Cerebellar nuclear complex (tissue), 1 donor: Measurements from ENCODE around the gene NDUFAF3.

ENCODE experiments used
- DNase-seq, 2 experiments: peaks; one replicate each; lab custom pipeline; 2025; lab: John Stamatoyannopoulos, UW

NDUFAF3 gene

DNA sequence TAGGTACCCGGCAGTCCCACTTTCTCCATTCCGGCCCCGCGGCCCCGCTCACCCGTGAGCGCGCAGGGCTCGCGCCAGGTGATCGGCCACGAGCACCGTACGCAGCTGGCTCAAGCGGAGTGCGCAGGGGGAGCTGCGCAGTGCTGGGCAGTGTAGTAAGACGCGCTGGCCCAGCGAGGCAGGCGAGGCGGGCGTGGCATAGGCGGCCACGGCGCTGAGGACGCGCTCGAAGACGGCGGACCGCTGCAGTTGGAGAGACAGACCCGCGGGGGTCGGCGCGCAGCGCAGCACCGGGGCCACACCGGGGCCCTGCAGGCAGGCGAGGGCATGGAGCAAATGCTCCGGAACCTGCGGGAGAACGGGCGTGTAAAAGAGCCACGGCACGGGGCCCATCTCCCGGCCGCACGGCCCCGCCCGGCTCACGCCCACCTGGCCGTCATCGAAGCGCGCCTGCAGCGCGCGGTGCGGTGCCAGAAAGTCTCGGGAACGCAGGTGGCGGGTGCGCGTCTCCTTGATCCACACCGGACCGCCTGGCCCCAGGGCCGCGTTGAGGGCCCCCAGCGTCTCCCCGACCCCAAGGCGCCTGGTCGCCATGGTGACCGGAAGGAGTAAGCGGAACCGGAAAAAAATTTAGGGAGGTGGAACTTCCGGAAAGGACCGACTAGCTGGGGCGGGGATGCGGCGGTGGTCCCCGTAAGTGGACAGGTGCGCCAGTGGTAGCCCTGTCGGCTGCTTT lies 3.8 kb upstream of the NDUFAF3 start, which contains the start of gene DALRD3:
Gene DALRD3 (minus strand): TSS at position 610 of the 736 bp plus-strand sequence. CDS start 16 bp downstream, at position 594.
- DNase-seq, result peak in 1 of 2 experiments; percentile 58

DNA sequence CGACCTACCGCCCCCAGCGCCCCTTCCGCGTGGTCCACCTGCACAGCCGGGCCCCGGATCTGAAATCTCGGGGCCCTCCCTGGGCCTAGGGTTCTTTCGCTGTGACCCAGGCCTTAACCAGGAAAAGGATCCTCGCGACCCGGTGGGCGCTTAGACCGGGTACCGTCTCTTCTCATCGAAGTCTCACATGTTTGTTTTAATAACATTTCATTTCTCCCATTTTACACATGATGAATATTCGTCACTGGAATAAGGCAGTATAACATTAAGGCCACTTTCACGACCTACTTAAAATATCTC lies 3.3 kb upstream of the NDUFAF3 start:
- no peak for DNase-seq

DNA sequence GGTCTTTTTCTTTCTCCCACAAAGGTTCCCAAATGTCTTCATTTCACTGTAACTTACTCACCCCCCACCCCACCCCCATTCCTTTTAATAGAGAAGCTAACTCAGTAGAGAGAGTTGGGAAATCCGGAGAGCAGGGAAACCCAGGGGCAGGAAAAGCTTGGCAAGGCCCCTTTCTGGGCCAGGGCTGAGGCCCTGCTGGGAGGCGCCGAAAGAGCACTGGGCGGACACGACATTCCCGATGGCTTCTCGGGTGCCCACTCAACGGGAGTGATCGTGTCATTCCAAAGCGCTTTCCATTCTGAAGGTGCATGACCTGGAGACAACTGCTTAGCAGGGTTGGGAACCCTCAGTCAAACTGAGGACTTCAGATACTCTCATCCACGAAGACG lies 2.0 kb upstream of the NDUFAF3 start:
- no peak for DNase-seq

DNA sequence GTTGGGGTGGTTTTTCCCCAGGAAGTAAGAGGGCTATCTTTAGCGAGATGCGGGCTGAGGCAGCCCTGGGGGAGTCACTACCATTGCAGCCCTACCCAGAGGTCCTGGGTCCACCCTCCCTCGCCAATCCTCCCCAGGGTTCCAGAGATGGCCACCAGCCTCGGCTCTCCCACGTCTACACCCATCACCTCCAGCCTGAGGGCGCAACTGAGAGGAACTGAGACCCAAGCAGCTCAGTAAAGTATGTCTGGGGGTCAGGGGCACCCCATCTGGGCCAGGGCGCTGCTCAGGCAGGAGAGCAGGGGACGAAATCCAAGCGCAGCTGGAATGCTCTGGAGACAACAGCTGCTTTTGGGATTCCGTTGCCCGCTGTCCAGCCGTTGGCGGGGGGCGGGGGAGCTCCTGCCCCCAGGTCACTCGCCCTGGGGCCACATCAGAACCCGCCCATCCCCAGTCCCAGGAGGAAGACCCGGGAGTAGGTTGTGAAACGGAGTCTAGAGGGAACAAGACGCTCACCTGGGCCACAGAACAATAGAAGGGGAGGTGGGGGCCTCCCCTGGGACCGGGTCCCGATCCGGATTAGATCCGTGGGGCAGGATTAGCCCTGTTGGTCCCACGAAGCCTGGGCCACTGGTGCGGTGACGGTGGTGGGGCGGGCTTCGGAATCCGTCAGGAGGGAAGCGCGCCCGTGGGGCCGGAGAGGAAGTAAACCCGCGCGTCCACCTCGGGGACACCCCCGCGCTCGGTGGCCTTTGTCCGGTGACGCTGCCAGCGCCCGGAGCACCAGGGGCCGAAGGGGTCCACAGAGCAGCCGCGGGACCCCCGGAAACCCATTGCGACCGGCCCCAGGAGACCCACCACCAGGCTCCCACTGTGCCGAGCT lies 1.4 kb upstream of the NDUFAF3 start:
- DNase-seq, result no peak

DNA sequence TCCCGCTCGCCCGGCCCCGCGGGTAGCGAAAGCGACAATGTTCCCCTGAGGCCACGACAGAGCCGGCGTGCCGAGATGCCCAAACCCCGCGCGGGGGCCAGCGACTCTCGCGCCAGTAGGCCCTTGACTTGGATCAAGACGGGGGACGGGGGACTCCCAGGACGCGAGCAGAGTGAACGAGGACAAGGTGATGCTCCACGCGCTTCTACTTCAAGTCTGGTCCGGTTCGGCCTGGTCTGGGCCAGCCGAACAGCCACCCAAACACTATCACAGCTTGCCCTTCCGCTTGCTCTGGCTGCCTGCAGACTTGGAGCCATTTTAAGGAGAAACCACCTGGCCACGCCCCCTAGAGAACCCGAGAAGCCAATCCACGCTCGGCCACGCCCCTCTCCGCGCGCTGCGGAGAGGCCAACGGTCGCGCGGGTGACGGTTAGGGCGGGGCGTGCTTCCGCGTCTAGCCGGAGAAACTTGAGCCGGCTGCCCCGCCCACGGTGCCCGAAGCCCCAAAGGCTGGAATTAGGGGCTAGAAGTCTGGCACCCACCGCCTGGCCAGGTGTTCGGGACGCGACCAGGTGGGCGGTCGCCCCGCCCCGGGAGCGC lies 608 bp upstream of the NDUFAF3 start:
- DNase-seq, result peak; percentile 82 to 84

DNA sequence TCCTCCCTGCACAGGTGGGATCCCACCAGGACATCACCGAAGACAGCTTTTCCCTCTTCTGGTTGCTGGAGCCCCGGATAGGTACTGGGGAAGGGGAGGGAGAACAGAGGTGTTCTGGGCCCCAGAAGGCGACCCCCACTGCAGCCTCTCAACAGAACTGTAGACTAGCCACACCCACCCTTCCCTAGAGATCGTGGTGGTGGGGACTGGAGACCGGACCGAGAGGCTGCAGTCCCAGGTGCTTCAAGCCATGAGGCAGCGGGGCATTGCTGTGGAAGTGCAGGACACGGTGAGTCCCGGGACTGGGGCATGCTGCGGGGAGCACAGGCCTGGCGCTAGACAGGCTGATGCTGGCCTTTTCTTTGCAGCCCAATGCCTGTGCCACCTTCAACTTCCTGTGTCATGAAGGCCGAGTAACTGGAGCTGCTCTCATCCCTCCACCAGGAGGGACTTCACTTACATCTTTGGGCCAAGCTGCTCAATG lies 809 bp downstream of the NDUFAF3 start:
- no peak for DNase-seq

DNA sequence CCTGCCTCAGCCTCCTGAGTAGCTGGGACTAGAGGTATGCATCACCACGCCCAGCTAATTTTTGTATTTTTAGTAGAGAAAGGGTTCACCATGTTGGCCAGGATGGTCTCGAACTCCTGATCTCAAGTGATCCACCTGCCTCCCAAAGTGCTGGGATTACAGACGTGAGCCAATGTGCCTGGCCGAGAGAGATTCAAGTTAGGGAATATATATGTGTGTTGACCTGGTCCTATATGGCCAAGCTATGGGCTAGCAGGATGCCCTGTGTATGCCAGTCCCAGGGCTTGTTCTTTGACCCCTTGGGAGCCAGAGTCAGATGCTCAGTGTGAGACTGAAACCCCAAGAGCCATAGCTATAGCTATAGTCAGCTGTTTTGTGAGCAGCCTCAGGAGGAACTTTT lies 1.9 kb downstream of the NDUFAF3 start:
- DNase-seq, result no peak

DNA sequence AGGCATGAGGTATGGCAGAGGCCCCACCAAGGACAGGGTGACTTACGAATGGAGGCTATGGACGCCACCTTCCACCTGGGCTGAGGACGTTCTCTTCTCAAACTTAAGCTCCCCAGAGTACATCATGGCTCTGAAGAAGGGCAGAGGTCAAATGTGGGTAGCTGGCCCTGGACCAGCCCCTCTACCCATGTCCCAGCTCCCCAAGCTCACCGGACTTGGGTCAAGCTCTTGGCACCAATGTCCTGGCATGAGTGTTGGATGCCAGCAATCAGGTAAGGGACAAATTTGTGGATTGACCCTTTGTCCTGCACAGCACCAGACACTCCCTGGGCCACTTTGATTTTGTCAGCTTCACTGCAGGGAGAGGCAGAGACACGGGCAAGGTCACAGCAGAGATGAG lies 2.5 kb downstream of the NDUFAF3 start:
- no peak for DNase-seq

DNA sequence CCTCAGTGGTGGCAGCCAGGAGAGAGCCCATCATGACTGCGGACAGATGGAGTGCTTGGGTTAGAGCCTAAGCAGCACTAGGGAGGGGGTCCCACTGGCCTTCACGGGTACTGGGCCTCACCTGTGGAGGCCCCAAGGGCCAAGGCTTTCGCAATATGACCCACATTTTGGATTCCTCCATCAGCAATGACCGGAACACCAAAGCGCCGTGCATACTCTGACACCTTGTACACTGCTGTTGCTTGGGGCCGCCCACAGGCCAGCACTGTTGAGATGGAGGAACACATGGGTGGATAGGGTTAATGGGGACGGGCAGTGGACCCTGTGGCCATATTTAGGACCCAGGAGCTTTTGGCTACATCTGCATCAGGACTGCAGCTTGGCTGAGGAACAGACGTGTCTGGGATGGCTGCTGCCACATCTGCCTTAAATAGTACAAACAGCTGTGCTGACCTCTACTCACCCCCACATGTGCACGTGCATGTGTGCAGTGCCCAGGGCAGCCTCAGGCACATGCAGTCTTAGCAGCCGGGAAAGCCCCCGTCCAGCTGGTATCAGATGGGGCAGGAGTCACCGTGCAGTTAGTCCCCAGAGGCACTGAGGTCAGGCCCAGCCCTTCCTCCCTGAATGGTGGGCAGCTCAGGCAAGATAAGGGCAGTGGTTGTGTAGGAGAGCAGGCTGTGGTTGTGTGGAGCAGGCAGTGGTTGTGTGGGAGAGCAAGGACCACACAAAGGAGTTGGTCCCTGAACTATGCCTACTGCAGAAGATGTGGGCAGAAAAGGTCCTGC lies 3.3 kb downstream of the NDUFAF3 start:
- no peak for DNase-seq

DNA sequence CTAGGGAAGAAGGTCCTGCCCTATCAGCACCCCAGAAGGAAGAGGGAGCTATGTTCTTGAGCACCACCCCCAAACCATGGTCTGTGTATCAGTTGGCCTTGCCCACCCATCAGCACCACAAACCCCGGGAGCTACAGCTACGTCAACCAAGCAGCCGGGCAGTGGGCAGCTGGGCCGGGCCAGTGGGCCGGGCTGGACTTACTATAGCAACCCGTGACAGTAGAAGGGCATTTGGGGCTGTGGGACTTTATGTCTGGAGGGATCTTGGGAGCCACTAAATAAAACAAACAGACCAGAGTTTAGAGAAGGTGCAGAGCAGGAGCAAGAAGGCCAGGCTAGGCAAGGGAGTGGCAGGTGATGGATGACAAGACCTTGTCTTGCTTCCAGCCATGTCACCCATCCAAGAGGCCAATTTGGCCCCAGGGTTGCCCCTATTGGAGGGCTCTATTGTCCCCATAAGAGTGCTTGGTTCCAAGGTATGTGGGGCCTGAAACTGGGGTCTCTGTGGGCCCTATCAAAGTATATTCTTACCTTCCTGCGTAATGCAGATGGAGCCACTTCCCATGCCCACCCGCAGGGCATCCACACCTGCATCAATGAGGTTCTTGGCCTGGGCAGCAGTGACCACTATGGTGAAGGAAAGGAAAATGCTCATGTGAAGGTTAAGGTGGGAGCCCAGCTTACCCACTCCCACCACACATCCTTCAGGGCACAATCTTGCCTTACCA lies 4.0 kb downstream of the NDUFAF3 start:
- no peak for DNase-seq

DNA sequence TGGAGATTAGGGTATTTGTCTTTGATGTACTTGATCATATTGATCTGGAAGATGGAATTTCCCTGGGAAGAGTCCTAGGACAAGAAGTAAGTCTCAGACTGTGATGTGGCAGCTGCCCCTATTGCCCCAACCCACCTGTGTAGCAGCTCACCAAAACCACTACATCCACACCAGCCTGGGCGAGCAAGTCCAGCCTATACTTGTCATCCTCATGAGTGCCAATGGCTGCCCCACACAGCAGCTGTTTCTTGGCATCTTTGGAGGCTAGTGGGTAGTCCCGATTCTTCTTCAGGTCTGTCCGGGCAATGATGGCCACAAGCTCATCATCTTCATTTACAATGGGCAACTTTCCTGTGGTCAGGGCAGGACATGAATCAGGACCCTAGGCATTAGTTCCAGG lies 4.6 kb downstream of the NDUFAF3 start:
- no peak for DNase-seq

DNA sequence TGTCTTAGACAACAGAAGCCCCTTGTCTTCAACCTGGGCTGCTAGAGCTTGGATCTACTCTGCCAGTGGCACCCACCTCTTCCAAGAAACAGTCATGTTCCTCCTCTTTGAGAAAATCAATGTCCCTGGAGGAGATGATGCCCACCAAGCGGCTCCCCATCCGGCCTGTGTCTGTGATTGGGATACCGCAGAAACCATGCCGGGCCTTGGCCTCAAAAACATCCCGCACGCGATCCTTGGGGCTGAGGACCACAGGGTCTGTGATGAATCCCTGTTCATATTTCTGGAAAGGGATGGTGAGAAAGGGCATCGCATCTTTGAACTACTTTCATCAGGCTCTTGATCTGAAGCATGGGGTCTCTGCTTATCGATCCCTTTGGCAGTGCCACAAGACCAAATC lies 5.7 kb downstream of the NDUFAF3 start:
- no peak for DNase-seq

DNA sequence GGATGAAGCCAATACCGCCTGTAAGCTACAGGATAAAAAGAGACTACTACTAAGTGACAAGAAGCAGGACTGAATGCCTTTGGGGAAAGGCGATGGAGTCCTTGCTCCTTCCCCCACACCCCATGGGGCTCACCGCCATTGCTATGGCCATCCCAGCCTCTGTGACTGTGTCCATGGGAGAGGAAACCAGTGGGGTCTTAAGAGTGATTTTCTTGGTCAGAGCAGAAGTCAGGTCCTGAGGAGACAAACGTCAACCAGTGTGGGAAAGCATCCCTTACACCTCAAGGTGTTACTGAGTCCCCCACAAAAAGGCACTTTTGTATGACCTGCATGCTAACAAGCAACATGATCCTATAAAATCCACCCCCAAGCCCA lies 6.4 kb downstream of the NDUFAF3 start:
- DNase-seq, result no peak

DNA sequence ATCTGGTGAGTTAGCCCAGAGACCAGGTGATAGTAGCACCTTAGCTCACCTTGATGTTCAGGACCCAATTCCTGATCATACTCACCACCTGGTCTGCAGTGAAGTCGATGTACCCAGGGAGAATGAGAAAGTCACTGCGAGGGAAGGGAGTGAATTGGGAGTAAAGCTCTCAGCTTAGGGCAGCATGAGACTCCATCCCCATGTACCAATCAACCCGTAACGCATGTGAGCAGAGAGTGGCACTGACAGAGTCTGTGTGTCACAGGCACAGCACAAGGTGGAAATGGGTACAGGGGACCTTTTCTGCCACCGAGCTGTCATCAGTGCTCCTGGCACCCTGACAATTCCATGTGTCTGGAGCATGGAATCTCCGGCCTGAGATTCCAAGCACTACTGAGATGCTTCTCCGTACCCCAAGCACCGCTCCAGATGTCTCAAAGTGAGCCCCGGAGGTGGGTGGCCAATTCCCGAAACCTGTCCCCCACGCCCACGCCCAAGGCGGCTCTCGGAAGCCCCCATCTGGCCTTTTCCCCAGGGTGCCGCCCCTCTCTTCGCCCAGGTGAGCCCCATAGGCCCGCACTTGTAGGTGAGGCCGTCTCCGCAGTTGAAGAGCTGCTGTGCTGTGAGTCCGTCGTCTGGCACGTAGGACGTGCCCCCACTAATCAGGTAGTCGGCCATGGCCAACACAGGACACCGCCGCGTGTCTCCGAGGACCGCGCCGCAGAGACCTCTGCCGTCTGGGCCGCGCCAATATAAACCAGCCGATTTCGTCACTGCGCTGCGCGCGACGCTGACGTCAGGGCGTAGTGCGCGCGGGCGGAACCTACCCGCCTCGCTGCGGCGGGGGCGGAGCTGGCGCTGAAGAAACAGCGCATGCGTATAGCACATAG lies 7.0 kb downstream of the NDUFAF3 start, which contains the start of gene IMPDH2:
Gene IMPDH2 (minus strand): TSS at position 726 of the 890 bp plus-strand sequence. CDS start 48 bp downstream, at position 678.
- peak in 1 of 2 experiments; percentile 76 for DNase-seq

DNA sequence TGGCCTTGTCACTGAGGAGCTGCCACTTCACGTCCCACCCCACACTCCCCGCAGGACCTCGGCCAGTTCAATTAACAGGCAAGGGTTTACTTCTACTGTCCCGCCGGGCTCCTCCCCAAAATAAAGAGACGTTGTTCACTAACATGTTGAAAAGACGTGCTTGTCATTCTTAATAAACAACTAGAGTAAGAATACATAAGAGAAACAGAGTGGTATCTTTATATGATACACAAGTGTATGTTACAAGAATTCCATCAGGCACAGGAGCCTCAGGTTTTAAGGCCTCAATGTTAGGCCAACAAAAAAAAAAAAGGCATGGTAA lies 7.6 kb downstream of the NDUFAF3 start:
- no peak for DNase-seq

DNA sequence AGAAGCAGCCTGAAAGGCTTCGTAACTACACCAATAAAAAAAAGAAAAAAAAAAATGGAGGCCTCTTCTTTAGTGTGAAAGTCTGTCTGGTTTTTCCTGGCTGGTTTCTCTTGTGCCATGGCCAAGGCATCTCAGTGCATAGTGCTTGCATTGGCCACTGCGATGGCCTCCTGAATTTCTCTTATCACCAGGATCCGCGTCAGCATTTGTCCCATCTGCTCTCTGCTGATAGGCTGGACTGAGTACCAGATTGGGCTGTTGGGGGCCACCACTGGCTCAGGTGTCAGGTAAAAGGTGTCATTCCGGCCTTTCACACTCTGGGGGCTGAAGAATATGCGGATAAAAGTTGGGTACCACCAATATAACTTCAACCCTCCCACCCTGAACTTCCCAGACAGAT lies 8.4 kb downstream of the NDUFAF3 start:
- DNase-seq, result no peak

DNA sequence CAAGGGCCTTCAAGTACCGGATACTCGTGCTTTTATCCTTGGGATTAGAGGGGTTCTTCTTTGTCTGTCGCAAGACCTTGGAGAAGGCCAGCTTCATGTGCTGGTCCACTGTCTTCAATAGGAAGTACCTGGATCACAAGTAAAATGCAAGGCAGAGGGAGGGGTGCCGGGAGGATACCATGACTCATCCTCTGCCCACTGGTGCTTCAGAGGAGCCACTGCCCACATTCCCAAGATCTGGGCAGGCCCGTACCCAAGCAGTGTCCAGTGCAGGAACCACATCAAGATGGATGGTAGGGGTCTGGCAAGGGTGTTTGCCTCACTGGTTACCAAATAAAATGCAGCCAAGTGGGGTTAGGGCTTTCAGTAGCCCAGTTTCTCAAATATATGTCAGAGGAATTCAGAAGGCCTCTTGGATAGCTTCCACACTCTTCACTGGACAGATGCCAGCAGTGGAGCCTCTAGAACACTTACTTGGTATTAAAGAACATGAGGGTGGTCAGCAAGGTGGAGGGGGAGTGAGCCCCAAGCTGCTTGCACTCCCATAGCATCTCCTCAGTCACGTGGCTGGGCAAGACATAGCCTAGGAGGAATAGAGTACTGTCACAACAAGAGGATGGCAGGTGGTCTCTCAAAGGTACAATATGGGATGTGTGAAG lies 10.9 kb downstream of the NDUFAF3 start:
- no peak for DNase-seq

DNA sequence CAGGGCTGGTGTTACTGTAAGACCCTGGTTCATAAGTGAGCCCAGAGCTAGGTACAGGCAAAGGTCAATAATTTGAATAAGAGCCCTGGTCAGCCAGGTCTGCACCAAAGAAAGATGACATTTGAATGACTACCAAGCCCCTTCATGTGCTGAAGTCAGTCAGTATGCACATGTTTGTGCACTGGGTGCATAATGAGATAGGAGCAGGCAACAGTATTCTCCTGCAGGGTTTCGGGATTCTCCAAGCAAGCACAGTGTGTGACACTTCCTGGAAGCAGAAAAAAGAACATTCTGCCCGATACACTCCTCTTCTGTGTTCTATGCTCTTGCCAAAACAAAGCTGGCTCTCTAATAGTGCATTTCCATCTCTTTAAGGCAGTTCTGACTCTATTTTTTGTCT lies 12.7 kb downstream of the NDUFAF3 start:
- DNase-seq, result no peak

DNA sequence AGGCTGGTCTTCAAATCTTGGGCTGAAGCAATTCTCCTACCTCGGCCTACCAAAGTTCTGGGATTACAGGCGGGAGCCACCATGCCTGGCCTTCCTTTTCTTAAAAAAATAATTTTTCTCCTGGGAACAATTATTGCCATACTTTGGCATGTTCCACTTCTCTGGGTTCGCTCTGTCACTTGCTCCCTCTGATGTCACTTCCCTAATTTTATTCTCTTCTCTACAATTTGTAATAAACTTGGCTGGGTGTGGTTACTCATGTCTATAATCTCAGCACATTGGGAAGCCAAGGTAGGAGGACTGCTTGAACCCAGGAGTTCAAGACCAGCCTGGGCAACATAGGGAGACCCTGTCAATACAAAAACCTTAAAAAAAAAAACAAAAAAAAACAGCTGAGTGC lies 13.4 kb downstream of the NDUFAF3 start:
- no peak for DNase-seq

DNA sequence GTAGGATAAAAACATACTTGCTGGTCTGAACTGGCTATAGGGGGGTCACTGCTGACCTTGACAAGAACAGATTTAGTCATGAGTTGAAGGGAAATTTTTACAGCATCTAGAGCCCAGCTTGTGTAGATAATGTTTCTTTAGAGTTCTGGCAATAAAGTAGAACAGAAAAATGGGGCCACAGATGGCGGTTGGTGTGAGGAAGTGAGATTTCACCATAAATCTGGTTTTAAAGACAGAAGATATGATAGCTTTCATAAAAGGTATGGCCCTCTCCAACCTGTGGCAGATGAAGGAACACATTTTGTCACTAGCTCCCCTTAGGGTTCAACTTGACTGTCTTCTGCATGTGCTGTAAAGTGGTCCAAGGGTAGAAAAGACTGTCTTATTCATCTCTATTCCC lies 31.6 kb downstream of the NDUFAF3 start:
- DNase-seq, result no peak
